Measurements from ENCODE around the gene RARB.

RARB gene

DNA sequence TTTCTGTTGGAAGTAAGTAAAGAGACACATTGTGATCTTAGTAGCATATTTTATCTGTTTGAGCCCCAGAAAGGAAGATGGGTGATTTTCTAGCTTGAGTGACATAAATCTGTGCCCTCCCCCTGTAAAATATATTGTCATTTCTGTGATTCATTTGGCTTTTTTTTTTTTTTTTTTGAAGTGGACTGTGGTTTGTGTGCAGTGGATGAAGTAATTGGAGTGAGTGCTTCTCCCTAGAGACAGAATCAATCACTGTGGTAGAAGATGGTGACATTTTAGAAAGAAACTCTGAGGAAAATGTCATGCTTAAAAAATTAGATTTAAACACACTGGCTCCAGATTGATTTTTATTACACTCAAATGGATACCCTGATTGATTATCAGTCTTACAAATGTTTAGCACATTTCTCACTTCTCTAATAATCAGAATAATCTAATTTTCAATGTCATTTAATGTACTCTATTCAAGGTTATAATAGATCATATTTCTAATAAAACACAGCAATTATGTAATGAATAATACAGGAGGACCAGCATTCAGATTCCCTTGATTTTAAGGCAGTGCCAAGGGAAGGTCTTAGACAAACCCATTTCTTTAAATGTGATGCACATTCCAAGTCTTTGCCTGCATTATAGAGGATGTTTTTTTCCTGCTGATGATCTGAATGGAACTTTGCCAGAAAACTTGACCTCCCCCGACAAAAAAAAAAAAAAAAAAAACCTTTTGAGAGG, 120.0 kb downstream of the RARB start:
- DNase-seq (ENCODE audit: low read depth in 2 of 3, low spot score in 1 of 3), result no peak

DNA sequence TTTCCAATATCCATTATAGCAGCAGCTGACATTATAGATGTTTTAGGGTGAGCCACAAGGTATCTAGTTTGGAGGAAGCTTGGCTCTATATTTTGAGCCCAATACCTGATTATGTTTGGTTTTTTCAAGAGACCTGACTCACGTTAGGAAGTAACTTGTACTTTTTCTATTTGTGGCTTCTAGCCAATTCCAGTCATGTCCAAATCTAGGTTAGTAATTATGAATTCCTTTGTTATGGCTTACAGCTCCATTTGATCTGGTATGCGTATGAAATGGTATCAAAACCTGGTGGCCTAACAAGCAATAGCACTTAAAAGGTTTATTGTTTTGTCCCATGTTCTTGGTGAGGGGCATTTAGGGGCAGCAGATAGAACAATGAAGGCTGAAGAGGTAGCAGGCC, 120.8 kb downstream of the RARB start:
- DNase-seq (ENCODE audit: low read depth in 2 of 3, low spot score in 1 of 3), result no peak

DNA sequence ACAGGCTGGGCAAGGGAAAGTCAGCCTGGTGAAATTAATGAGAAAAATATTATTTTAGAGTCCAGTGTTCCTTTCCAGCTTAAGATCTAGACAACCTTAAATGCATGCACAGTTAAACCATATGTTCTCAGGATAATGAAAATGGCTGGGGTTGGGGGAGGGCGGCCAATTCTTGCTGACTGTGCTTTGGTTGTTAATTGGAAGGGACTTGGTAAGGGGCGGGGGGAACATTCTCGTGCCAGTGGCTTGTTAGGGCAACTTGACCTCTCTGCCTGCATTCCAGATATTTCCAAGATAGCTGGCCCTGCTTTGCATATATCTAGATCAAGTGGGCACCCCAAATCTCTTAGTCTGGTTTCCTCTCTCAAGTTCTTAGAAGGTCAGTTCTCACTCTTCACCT, 124.2 kb downstream of the RARB start:
- no peak for DNase-seq (ENCODE audit: low read depth in 2 of 3, low spot score in 1 of 3)

DNA sequence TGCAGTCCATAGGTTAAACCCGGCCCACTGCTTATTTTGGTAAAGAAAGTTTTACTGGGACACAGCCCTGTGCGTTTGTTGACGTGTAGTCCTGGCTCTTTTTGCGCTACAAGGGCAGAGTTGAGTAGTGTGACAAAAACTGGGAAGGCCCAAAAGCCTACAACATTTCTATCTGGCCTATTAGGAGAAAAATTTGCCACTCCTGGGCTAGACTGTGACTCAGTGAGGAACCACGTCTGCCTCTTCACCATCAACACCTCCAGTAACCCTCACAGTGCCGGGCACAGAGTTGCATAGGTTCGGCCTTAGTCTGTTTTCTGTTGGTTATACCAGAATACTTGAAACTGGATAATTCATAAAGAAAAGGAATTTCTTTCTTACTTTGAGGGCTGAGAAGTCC, 126.3 kb downstream of the RARB start:
- DNase-seq (ENCODE audit: low read depth in 2 of 3, low spot score in 1 of 3), result no peak

DNA sequence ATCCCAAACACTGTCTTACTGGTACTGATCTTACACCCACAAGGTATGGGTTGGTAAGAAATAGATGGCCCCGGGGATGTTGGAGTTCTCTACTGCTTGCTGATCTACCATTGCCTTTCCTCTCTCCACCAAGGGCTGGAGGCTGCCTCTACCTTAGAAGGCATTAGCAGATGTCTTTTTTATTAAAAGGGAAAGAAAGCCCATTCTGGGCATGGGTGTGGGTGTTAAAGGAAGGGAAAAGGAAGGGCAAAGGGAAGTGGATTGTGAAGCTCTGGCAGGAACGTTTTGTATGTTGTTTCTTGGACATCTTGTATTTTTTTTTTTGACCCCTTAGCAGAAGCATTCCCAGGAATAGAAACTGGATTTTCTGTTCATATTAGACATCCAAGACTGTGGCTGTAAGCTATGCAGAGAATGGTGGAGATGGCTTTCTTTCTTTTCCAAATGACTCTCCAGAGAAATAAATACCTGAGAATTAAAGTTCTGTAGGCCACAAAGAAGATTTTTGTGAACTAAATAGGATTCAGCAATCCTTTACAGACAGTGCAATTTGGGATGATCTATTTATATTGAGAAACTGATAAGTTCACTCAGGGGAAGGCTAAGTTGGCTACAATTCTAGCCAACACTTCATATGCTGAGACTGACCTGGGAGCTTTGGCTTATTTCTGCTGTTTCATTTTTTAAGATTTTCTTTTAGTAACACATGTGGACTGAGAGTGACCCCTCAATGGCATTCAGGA, 127.8 kb downstream of the RARB start:
- no peak for DNase-seq (ENCODE audit: low read depth in 2 of 3, low spot score in 1 of 3)

DNA sequence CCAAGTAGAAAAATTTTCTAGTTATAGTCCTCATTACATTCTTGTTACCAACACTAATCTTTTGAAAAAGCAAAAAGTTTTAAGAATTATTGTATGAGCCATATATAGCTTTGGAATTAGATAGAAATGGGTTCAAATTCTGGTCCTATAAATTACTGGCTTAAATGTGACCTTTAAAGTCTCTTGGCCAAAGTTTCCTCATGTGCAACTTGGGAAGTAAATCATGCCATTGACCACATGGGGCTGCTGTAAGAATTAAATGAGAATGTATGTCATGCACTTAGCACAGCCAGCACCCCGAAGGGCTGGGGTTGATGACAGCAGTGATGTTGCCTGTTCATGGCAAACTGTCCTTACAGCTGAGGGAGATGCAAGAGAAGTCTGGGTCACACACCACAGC, 128.4 kb downstream of the RARB start:
- DNase-seq (ENCODE audit: low read depth in 2 of 3, low spot score in 1 of 3), result no peak

DNA sequence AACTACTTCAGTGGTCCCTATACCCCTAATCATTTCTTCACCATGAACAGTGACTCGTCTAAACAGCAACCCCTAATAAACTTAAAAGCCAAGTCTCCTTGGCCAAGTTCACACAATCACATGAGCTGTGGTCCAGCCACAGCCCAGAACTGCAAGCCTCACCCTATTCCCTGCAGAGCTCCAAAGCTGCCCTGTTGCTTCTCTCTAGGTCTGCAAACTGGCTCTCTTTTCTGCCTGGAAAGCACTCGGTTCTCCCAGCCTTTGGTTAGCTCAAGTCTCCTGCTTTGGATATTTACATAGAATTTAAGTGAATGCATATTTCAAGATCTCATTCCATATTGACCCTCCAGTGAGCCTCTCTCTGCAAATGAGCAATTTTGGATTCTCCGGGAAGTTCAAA, 129.6 kb downstream of the RARB start:
- no peak for DNase-seq (ENCODE audit: low read depth in 2 of 3, low spot score in 1 of 3)

DNA sequence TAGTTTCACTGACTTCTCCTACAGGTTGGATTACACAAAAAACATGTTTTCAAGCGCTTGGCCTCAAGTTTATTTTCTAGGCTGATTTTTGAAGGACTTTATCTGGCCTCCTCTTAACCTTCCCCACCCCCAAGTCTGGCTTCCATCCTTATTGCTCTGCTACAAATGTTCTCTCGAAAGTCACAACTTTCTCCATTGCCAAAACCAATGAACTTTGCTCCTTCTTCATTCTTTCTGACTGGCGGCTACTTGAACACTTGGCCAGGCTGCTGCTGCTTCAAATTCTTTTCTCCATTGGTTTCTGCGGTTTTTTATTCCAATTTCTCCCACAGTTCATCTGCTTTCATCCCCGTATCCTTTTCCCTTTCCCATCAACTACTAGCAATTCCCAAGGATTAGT, 130.1 kb downstream of the RARB start:
- no peak for DNase-seq (ENCODE audit: low read depth in 2 of 3, low spot score in 1 of 3)

DNA sequence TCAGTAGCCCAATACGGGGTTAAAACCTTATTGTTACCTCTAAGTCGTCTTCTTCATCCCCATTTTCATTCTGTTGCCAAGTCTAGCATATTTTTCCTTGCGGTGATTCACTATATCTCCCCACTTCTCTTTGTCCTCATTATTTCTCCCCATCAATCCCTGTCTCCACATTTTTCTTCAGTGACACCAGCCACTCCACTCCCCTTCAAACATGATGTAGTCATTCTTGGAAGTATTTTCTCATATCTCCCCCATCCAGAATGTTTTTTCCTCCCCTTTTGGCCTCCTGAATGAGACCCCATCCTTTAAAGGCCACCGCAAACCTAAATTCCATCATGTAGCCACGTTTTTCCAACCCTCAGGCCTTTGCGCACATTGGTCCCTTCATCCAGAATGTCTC, 130.7 kb downstream of the RARB start:
- DNase-seq (ENCODE audit: low read depth in 2 of 3, low spot score in 1 of 3), result no peak

DNA sequence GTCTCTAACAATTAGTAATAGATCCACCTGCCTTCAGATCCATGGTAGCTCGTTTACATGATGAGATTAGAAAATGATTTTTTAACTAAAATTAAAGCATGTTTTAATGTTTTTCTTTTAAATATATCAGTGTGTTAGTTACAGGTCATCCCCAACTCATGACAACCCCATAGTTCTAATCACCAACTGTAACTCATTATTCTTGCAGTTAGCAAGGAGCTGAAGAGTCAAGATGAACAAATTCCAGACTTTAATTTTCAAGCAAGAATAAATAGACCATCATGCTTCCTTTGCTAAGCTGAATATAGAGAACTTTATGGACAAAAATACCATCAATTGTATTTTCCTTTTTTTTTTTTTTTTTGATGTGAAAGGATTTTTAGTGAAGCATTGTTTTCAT, 135.5 kb downstream of the RARB start:
- DNase-seq (ENCODE audit: low read depth in 2 of 3, low spot score in 1 of 3), result no peak

DNA sequence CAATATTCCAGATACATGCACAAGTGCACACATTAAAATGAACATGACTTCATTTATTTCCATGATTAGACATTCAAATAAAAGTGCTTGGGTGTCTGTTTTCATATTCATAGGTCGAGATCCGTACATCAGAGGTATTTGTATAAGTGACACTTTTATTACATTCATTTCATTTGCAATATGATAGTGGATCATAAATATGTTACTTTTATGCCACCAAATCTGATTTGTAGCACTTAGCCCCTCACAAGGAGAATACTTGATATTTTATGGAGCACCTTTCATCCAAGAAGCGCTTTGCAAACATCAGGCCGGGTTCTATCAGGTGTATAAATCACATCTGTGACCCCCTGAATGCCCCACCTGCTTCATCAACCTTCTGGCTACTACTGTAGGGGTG, 136.0 kb downstream of the RARB start:
- no peak for DNase-seq (ENCODE audit: low read depth in 2 of 3, low spot score in 1 of 3)

DNA sequence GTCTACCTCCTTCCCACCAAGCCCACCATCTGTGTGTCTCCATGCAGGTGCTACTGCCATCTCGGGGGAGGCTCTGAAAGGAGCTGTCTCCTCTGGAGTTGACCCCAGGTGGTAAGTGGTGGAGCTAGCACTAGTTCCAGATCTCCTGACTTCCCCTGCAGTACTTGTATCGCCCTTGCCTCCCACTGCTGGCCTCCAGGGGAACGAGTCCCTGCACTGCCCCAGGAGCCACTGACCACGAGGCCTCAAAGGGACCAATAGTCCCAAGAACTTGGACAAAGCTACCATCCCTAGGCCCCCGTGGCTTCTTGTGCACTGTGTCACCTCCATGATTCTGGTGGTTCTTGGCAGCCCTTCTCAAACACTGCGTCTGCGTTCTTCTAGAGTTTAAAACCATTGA, 137.7 kb downstream of the RARB start:
- DNase-seq (ENCODE audit: low read depth in 2 of 3, low spot score in 1 of 3), result no peak

DNA sequence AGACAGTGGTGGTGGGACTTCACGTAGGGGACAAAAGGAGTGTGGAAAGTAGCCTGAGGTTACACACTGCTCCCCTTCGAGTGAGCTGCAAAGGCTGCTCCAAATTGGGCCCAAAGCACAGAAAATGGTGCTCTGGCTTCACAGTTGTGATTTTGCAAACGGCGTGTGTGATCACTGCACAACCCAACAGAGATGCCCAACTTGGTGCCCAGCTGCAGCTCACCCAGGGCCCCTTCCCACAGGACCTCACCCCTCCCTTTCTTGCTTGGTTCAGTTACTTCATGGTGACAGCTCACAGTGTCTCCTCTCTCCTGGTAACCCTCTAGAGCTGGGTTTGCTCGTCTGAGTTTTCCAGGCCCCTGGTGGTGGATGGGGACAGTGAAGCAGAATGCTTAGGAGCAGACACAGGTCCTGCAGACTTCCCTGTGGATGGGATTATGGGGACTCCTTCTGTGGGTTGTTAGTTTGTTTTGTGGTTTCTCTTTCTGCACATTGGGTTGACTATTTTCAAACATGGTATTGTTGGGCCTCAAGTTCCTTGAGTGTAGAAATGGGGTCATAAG, 138.4 kb downstream of the RARB start:
- no peak for DNase-seq (ENCODE audit: low read depth in 2 of 3, low spot score in 1 of 3)

DNA sequence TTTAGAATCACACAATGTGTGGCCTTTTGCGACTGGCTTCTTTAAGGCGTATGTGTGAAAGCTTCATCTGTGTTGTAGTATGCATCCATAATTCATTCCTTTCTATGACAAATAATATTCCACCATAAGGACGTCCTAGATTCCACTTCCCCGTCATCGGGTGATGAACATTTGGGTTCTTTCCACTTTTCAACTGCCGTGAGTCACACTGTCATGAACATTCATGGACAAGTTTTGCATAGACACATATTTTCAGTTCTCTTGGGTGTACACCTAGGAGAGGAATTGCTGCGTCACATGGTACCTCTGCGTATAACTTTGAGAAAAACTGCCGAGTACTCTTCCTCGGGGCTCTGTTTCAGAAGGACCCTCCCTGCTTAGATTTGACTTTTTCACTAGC, 139.3 kb downstream of the RARB start:
- DNase-seq (ENCODE audit: low read depth in 2 of 3, low spot score in 1 of 3), result no peak

DNA sequence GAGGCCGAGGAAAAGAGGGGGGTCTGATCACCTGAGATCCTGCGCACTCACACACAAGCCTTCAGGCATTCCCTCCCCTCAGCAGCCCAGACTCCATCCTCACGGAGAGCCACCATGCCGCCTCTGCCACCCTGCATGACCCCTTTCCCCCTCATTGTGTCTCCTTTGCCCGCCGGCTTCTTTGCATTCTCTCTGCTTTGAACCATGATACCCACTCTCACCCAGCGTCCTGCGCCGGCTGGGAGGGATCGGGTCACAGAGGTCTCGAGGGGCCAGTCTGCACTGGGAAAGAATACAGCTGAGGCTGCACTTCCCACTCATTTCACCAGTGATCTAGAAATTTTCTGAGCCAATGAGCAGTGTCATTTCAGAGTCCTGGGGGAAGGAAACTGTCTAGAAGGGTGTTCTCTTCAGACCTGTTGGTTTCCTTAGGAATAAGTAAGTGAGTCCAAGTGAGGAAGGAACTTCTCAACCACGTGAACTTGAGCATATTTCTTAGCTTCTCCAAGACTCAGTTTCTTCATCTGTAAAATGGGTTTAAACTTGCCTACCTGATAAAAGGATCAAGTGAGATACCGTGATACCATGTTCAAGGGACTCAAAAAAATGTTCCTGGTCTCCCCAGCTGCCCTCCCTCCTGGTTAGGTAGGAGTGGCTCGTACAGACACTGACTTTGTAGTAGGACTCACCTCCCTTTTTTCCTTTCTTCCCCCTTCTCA, 139.9 kb downstream of the RARB start:
- DNase-seq (ENCODE audit: low read depth in 2 of 3, low spot score in 1 of 3), result no peak

DNA sequence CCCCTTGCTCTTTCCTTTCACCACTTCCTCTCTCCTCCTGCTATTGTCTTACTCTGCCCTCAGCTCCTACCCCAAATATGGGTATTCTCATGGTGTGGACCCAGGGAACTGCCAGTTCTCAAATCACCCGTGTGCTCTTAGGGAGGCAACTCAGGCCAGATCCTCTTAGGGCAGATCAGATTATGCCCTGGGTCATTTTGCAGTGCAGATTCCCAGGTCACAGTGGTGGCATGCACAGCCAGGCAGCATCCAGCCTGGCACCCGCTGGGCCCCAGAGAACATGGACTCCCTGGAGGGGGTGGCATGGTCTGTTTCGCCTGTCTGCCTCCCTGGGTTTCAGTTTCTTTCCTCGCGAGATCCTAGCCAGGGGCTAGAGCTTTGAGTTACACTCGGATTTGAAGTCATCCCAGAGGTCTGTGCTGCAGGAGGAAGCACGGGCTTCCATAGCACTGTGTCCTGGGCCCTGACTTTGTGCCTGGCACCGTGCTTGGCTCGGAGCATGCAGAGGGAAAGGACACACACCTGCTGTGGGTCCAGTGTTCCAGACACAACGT, 140.5 kb downstream of the RARB start:
- DNase-seq (ENCODE audit: low read depth in 2 of 3, low spot score in 1 of 3), result no peak

DNA sequence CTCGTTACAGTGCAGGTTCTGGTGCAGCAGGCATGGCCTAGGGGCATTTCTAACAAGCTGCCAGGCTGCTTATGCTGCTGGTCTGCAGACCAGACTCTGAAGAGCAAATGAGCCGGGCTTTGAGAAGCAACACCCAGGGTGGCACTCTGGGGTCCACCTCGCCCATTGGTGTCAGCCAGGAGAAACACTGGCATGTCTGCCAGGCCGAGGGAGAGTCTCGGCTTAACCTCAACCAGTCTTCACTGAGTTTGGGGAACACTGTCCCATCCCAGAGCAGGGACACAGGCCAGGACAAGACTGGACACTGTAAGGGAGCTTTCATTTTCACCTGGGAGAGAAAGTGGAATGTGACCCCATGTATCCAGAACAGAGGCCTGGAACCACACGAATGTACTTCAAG, 143.2 kb downstream of the RARB start:
- no peak for DNase-seq (ENCODE audit: low read depth in 2 of 3, low spot score in 1 of 3)

DNA sequence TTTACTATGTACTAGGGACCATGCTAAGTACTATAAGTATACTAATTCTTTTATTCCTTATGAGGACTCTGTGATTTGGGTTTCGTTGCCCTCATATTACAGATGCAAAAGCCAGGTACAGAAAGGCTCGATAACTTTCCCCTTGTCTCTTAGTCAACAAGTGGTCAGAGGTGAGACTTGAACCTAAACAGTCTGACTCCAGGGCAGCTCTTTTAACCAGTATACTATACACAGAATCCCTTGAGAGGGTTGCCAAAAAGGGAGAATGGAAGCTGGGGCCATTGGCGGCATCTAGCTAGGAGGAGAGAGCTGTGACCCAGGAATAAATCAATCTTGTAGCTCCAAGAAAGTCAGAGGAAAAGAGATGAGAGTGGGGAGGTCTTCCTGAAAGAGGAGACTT, 144.3 kb downstream of the RARB start:
- no peak for DNase-seq (ENCODE audit: low read depth in 2 of 3, low spot score in 1 of 3)

DNA sequence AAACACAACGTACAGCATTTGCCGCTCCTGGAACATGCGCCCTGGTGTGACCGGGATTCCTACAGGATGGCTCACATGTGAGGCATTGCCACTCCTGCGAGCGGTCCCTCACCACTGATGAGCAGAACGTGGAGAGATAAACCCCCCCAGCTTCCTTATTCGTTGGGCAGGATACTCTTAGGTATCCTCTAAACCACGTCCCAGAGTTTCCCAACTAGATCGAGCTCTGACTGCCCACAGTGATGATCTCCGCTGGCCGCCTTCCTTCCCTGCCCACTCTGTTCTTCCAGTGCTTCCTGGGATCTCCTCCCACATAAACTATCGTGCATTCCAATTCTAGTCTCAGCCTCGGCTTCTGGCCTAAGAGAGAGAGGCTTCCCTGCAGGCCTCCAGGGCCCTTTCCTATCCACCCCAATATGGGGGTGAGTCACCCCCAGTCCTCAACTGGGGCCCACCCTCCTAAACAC, 144.9 kb downstream of the RARB start:
- DNase-seq (ENCODE audit: low read depth in 2 of 3, low spot score in 1 of 3), result no peak

DNA sequence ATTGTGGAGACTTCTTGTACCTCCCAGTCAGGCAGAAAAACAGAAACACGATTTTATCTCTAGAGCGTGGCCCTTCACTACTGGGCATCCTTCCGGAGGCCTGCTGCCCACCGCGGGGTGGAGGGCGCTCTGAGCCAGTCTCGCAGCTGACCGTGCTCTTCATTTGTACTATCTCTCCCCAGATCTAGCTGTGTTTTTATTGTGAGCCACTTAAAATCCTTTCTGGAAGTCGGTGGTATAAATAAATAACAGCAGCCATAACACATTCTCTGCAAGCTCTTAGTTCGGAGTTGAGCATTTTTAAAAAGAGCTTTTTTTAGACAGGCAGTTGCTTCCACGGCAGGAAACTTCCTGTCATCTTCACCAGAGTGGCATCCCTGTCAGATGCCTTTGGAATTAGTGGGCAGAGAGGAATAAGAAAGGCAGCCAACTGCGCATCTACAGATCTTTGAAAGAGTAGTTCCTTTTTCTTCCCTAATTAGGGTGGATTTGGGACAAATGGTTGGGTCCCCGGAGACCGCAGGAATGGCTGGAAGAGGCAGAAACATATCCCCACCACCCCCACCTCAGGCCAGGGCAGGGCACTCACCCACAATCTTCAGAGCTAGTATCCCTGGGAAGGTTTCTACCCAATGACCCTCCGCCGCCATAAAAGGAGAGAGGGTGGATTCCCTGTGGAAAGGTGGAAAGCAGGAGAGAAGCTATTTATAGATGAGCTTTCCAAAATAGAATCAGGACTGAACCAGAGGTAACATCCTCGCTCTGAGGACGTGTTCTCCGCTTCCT, 145.5 kb downstream of the RARB start:
- DNase-seq (ENCODE audit: low read depth in 2 of 3, low spot score in 1 of 3), result no peak

Data from stimulated activated CD4-positive, alpha-beta T cell treated with anti-CD3 and anti-CD28 coated beads, Interleukin-12 subunit alpha, Interleukin-12 subunit beta, amount 100 ng/mL, for 48 hours (primary cell).